HEK293T (cell line): Measurements from ENCODE around the gene SLC19A1.
"Not testable (repeated sequence)": the region's sequence is repeated elsewhere in the genome, so short reads cannot be mapped to it uniquely, and the experiment has no call there.

Source experiments
- CTCF ChIA-PET: fragments of 350-600 bp; formaldehyde crosslinking; extraction: SDS; loops from one replicate; lab custom pipeline; 2021; ENCODE audit warnings: antibody characterized with exemption, inconsistent platforms; lab: Yijun Ruan, JAX
- POLR2A ChIA-PET: fragments of 350-600 bp; formaldehyde crosslinking; extraction: SDS; loops from one replicate; lab custom pipeline; 2020; ENCODE audit warnings: antibody characterized with exemption, inconsistent platforms; lab: Yijun Ruan, JAX
- DNase-seq: peaks from one replicate; pipeline ENCODE4 v3.0.0; 2012; ENCODE audit warnings: mixed read lengths; ENCODE audit errors: extremely low spot score
- ARNT ChIP-seq: fragments of 450-650 bp; IDR thresholded peaks from 2 replicates; pipeline ENCODE4 v1.6.1; 2017; ENCODE audit warnings: mild to moderate bottlenecking
- BHLHE40 ChIP-seq: fragments of 450-650 bp; IDR thresholded peaks from 2 replicates; pipeline ENCODE4 v1.6.1; 2016; ENCODE audit warnings: mild to moderate bottlenecking, moderate library complexity, borderline replicate concordance
- CTBP1 ChIP-seq: fragments of 450-650 bp; IDR thresholded peaks from 2 replicates; pipeline ENCODE4 v1.6.1; 2016; ENCODE audit warnings: borderline replicate concordance
- ELF4 ChIP-seq: fragments of 450-650 bp; IDR thresholded peaks from 2 replicates; pipeline ENCODE4 v1.6.1; 2017; ENCODE audit warnings: antibody characterized with exemption
- FOXA1 ChIP-seq: fragments of 450-650 bp; IDR thresholded peaks from 2 replicates; pipeline ENCODE4 v1.6.1; 2016; ENCODE audit warnings: mild to moderate bottlenecking
- FOXK2 ChIP-seq: fragments of 450-650 bp; IDR thresholded peaks from 2 replicates; pipeline ENCODE4 v1.6.1; 2016; ENCODE audit warnings: mild to moderate bottlenecking
- FOXM1 ChIP-seq: fragments of 450-650 bp; IDR thresholded peaks from 2 replicates; pipeline ENCODE4 v1.6.1; 2017; ENCODE audit warnings: mild to moderate bottlenecking, borderline replicate concordance
- HDGF ChIP-seq: fragments of 450-650 bp; IDR thresholded peaks from 2 replicates; pipeline ENCODE4 v1.6.1; 2017; ENCODE audit warnings: antibody characterized with exemption, borderline replicate concordance
- L3MBTL2 ChIP-seq: fragments of 450-650 bp; conservative IDR thresholded peaks from 2 replicates; pipeline ENCODE4 v1.6.1; 2016; ENCODE audit warnings: mild to moderate bottlenecking
- LEF1 ChIP-seq: fragments of 450-650 bp; IDR thresholded peaks from 2 replicates; pipeline ENCODE4 v1.6.1; 2017; ENCODE audit warnings: mild to moderate bottlenecking, borderline replicate concordance
- NFRKB ChIP-seq: fragments of 450-650 bp; IDR thresholded peaks from 2 replicates; pipeline ENCODE4 v1.6.1; 2016; ENCODE audit warnings: mild to moderate bottlenecking, moderate library complexity
- SP1 ChIP-seq: fragments of 450-650 bp; IDR thresholded peaks from 2 replicates; pipeline ENCODE4 v1.6.1; 2017
- SUZ12 ChIP-seq: fragments of 450-650 bp; IDR thresholded peaks from 2 replicates; pipeline ENCODE4 v1.6.1; 2016; ENCODE audit warnings: mild to moderate bottlenecking
- TARDBP ChIP-seq: fragments of 450-650 bp; IDR thresholded peaks from 2 replicates; pipeline ENCODE4 v1.6.1; 2016
- ZNF384 ChIP-seq: fragments of 450-650 bp; IDR thresholded peaks from 2 replicates; pipeline ENCODE4 v1.6.1; 2016
- TF ChIP-seq, protein P1 (sequence below): fragments of 450-650 bp; IDR thresholded peaks from 2 replicates; pipeline ENCODE4 v1.6.1; 2016

SLC19A1 gene

DNA sequence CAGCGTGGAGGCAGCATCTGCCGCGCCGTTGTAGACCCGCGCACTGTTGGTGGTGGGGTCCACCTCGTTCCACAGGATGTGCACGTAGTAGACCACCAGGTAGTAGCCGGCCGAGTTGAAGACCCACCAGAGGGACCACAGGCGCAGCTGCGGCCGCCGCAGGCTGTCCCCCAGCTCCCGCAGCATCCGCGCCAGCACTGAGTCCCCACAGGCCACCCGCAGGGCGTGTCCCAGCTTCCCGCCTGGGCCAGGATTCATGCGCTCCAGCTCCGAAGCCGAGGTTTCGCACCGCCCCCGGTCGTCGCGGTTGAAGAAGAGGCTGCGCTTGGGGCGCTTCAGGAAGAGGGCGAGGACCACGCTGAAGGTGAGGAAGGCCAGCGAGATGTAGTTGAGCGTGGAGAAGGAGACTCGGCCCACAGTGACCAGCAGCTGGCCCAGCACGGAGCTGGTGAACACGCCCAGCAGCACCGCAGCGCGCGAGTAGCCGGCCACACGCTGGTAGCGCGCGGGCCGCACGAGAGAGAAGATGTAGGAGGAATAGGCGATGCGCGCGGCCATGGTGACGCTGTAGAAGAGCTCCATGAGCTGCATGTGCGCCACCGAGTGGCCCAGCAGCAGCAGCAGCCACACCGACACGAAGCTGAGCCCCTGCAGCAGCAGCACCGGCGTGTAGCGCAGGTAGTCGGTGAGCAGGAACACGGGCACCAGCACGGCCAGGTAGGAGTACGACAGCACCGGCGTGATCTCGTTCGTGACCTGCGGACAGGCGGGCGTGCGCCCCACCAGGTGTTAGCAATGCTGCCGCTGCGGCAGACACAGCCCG, 10.6 kb downstream of the SLC19A1 start:
- no peak for TF ChIP-seq NFRKB
- TF ChIP-seq SP1: no peak
- TF ChIP-seq BHLHE40: no peak
- no peak for TF ChIP-seq ELF4
- TF ChIP-seq FOXM1: no peak
- no peak for TF ChIP-seq ARNT
- TF ChIP-seq L3MBTL2: no peak
- TF ChIP-seq ZNF384: no peak
- TF ChIP-seq, protein P1, sequence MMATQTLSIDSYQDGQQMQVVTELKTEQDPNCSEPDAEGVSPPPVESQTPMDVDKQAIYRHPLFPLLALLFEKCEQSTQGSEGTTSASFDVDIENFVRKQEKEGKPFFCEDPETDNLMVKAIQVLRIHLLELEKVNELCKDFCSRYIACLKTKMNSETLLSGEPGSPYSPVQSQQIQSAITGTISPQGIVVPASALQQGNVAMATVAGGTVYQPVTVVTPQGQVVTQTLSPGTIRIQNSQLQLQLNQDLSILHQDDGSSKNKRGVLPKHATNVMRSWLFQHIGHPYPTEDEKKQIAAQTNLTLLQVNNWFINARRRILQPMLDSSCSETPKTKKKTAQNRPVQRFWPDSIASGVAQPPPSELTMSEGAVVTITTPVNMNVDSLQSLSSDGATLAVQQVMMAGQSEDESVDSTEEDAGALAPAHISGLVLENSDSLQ: no peak
- POLR2A ChIA-PET: no interaction called here
- DNase-seq: no peak
- CTCF ChIA-PET: no interaction called here

DNA sequence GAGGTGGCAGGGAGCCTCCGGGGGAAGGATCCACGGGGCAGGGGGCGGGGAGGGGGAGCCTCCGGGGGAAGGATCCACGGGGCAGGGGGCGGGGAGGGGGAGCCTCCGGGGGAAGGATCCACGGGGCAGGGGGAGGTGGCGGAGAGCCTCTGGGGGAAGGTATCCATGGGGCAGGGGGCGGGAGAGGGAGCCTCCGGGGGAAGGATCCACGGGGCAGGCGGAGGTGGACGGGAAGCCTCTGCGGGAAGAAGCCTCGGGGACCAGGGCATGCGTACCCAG, 11.2 kb downstream of the SLC19A1 start:
- POLR2A ChIA-PET, CTCF ChIA-PET, DNase-seq: not testable (repeated sequence)

DNA sequence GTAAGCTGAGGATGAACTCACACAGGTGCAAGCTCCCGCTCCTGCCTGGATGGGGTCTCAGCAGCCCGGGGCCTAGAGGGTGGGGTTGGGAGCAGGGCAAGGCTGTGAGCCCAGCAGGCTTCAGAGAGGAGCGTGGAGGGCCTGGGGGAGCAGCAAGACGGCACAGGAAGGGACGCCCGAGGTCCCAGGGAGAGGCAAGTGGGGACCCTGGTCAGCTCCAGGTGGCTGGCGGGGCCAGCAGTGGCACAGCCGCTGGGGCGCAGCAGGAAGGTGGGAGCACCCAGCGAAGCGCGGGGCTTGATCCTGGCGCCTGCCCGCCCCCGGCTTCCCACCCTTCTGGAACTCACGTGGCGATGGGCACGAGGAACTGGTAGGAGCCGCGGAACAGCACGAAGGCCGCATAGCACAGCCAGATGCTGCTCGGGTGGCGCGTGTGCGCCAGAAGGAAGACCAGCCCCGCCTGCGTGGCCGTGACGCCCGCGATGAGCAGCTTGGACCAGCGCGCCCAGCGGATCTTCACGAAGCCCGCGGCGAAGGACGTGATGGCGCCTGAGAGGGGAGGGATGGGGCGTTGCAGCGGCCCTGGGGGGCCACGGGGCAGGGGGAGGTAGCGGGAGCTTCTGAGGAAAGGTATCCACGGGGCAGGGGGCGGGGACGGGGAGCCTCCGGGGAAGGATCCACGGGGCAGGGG, 11.7 kb downstream of the SLC19A1 start:
- no peak for DNase-seq
- TF ChIP-seq FOXM1 (no peak), LEF1 (no peak), ELF4 (no peak), SUZ12 (no peak), TARDBP (no peak)
- ChIA-PET CTCF (no interaction called here), POLR2A (no interaction called here)

DNA sequence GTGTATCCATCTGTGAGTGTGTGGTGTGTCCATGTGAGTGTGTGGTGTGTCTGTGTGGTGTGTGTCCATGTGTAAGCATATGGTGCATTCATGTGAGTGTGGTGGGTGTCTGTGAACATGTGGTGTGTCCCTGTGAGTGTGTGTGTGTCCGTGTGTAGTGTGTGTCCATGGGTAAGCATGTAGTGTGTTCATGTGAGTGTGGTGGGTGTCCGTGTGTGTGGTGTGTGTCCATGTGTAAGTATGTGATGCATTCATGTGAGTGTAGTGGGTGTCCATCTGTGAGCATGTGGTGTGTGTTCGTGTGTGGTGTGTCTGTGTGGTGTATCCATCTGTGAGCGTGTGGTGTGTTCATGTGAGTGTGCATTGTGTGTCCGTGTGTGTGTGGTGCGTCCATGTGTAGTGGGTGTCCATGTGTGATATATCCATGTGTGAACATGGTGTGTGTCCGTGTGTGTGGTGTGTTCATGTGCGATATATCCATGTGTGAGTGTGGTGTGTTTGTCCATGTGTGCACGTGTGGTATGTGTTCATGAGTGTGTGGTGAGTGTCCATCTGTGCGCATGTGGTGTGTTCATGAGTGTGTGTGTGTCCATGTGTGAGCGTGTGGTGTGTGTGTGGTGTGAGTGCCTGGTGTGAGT, 12.3 kb downstream of the SLC19A1 start:
- no peak for DNase-seq
- CTCF ChIA-PET: no interaction called here
- POLR2A ChIA-PET: no interaction called here
- no peak for TF ChIP-seq L3MBTL2

DNA sequence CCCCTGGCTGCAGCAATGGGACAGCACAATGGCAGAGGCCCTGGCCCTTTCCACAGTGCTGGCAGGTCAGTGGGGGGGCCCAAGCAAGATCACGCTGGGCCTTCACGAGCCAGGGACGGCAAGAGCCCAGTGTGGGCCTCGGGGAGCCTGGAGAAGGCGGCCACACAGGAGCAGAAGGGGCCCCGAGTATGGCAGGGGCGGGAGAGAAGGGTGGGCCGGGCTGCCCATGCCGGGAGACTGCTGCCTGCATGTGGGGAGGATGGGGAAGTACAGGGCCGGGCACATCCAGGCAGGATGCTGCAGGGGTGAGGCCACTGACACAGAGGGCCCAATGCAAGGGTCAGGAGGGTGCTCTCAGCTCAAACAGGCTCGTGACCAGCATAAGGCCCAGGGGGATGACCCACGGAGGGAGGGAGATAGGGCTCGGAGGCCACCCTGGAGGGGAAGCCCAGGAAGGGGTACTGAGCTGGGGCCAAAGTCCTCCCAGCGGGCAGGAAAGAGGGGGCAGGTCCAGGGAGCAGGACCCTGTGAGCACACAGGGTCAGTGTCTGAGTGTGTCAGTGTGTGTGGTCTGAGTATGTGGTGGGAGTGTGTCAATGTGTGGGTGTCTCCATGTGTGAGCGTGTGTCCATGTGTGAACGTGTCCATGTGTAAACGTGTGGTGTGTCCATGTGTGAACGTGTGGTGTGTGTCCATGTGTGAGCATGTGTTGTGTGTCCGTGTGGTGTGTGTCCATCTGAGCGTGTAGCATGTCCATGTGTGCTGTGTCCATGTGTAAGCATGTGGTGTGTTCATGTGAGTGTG, 13.1 kb downstream of the SLC19A1 start:
- no peak for DNase-seq
- TF ChIP-seq ARNT (no peak), ZNF384 (no peak), HDGF (no peak), NFRKB (no peak)
- POLR2A ChIA-PET: no interaction called here
- CTCF ChIA-PET: no interaction called here

DNA sequence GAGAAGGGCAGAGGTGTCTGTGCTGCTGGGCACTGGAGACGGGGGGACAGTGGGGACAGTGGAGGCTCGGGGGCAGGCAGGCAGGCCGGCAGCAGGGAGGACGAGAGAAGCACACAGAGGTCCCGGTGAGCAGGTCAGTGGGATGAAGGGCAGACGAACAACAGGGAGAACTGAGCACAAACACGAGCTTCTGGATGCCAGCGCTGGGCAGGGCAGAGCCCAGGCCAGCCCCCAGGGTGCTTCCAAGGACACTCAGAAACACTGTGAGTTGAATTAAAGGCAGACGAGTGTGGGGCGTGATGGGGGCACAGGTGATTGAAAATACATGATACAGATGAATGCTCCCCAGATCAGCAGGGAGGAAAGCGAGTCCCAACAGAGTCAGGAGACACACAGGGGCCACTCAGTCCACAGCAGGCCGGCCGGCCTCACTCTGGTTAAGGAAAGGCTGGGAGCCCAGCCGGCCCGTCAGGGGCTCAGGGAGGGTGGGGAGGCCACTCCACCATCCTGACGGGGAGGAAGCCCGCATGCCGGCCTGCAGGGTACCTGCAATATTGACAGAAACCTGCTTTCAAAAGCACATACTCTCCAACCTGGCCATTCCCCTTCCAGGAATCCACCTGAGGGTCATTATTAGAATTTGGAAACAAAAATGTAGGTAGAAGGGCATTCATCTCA, 14.1 kb downstream of the SLC19A1 start:
- CTCF ChIA-PET: interaction anchor here (0.7 kb wide), 1 partner anchor 116 kb away, joined by 3 read pairs; no protein-coding TSS in a partner anchor
- no peak for DNase-seq
- POLR2A ChIA-PET: no interaction called here

DNA sequence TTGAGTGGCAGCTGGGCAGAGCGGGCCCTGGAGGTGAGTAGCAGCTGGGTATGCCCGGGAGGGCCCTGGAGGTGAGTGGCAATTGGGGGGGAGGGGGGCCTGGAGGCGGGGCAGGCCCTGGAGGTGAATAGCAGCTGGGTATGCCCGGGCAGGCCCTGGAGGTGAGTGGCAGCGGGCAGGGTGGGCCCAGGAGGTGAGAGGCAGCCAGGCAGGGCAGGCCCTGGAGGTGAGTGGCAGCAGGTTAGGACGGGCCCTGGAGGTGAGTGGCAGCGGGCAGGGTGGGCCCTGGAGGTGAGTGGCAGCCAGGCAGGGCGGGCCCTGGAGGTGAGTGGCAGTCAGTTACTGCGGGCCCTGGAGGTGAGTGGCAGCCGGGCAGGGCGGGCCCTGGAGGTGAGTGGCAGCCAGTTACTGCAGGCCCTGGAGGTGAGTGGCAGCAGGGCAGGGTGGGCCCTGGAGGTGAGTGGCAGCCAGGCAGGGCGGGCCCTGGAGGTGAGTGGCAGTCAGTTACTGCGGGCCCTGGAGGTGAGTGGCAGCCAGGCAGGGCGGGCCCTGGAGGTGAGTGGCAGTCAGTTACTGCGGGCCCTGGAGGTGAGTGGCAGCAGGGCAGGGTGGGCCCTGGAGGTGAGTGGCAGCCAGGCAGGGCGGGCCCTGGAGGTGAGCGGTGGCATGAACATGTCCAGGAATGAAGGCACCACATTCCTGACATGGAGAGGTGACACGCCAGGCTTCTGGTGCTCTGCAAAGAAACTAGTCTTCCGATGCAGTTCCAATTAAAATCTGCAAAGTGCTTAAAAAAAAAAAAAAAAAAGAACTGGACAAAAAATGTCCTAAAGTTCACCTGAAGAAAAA, 14.9 kb downstream of the SLC19A1 start:
- POLR2A ChIA-PET, DNase-seq, CTCF ChIA-PET: not testable (repeated sequence)

More for the DNA sequence above, 14.1 kb downstream of the SLC19A1 start:
- TF ChIP-seq TARDBP: no peak
- TF ChIP-seq LEF1: no peak
- no peak for TF ChIP-seq FOXA1
- TF ChIP-seq CTBP1: no peak
- TF ChIP-seq SUZ12: no peak
- TF ChIP-seq HDGF: no peak
- no peak for TF ChIP-seq L3MBTL2
- no peak for TF ChIP-seq BHLHE40
- no peak for TF ChIP-seq ARNT
- TF ChIP-seq, protein P1: no peak
- no peak for TF ChIP-seq SP1
- no peak for TF ChIP-seq ZNF384
- no peak for TF ChIP-seq FOXK2
- TF ChIP-seq ELF4: no peak
- no peak for TF ChIP-seq NFRKB
- TF ChIP-seq FOXM1: no peak
